HG02981 (cell line): ENCODE measurements around the gene PDP2.
"Not testable (repeated sequence)": the region's sequence is repeated elsewhere in the genome, so short reads cannot be mapped to it uniquely, and the experiment has no call there.

ENCODE experiments used
- ATAC-seq: cut with Tn5 transposase; IDR thresholded peaks from one replicate; pipeline ENCODE4 v1.9.1; 2021; ENCODE audit warnings: mild to moderate bottlenecking, moderate library complexity; ENCODE audit not compliant: unreplicated experiment

The PDP2 gene

DNA sequence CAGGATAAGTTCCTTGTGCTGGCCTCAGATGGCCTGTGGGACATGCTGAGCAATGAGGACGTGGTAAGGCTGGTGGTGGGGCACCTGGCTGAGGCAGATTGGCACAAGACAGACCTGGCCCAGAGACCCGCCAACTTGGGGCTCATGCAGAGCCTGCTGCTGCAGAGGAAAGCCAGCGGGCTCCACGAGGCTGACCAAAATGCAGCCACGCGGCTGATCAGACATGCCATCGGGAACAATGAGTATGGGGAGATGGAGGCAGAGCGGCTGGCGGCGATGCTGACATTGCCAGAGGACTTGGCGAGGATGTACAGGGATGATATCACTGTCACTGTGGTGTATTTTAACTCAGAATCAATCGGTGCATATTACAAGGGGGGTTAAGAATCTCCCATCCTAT is 5.2 kb downstream of the PDP2 start:
- no peak for ATAC-seq

GRCh38 chr16:66886321-66886720 is 6.0 kb downstream of the PDP2 start:
- ATAC-seq, result no peak

GRCh38 chr16:66886914-66887313 is 6.6 kb downstream of the PDP2 start:
- no peak for ATAC-seq

- no peak for ATAC-seq
Observed at GRCh38 chr16:66888647-66889615, 8.6 kb downstream of the PDP2 start.

GRCh38 chr16:66889622-66890021 is 9.3 kb downstream of the PDP2 start:
- ATAC-seq, result no peak

DNA sequence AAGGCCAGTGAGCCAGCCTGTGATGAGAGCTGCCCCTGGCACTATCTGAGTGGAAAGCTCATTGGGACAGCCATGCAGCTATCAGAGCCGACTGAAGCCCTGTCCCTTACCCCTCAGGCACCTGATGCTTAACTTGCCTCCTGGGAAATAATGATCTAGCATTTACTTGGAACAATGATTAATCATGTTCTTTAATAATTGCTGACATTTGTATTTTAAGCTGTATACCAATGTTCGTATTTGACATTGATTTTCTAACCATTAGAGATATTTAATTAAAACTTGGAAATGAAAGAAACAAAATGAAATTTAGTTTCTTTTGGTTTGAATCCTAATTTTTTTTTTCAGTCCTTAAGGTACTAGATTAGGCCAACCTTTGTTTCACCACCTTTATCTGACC is 10.5 kb downstream of the PDP2 start:
- ATAC-seq, result no peak

DNA sequence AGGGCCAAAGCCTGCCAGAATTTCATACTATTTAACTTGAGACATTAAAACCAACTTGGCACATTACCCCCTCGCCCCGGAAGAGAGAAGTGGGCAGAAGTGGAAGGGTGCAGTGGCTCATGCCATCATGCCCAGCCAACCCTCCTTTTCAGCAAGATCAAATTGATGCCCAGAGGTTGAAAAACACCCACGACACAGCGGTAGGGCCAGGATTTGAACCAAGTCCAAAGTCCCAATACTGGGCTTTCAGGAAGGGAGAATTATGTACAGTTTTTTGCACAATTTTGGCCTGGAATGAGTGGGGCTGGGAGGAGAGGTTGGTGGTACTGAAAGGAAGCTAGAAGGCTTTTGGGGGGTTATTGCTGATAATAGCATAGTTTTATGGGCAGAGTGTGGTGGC is 11.0 kb downstream of the PDP2 start:
- no peak for ATAC-seq

DNA sequence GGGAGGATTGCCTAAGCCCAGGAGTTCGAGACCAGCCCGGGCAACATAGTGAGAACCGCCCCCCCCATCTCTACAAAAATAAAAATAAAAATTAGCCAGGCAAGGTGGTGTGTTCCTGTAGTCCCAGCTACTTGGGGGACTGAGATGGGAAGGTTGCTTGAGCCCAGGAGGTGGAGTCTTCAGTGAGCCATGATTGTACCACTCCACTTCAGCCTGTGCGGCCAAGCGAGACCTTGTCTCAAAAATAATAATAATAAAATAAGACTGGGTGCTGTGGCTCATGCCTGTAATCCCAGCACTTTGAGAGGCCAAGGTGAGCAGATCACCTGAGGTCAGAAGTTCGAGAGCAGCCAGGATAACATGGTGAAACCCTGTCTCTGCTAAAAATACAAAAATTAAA is 11.5 kb downstream of the PDP2 start:
- no peak for ATAC-seq

DNA sequence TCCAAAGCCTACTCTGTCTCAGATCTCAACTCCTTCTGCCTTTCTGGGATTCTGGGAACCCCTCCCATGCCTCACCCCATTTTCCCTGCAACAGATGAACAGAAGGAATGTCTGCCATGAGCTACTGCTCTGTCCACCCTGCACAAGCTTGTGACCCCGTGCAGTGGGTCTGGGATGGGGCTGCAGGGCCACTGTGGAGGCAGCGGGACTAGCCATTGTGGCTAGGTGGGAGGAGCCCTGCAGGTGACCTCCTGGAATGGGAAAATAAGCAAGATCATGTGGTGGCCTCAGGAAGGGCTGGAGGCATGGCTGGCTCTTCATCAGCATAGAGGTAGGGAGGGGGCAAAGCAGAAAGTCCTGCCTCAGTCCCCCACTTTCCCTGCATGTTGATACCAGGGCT is 13.7 kb downstream of the PDP2 start:
- no peak for ATAC-seq

- ATAC-seq, result no peak
Observed at GRCh38 chr16:66894948-66895688, 14.8 kb downstream of the PDP2 start.

DNA sequence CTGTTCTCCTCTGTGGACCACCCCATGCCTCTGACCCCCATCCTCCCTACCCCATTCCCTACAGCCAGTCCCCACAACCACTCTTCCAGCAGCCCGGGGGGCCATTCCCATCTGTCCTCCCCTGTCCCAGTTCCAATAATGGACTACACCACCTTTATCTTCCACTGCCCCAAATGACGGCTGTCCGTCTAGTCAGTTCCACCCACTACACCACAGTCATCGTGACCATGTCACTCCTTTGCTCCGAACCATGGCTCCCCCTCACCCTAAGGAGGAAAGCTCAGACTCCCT is 15.3 kb downstream of the PDP2 start:
- ATAC-seq, result no peak

GRCh38 chr16:66895999-66896398 is 15.7 kb downstream of the PDP2 start:
- no peak for ATAC-seq

- ATAC-seq, result not testable (repeated sequence)
Observed at GRCh38 chr16:66896682-66897081, 16.4 kb downstream of the PDP2 start.

DNA sequence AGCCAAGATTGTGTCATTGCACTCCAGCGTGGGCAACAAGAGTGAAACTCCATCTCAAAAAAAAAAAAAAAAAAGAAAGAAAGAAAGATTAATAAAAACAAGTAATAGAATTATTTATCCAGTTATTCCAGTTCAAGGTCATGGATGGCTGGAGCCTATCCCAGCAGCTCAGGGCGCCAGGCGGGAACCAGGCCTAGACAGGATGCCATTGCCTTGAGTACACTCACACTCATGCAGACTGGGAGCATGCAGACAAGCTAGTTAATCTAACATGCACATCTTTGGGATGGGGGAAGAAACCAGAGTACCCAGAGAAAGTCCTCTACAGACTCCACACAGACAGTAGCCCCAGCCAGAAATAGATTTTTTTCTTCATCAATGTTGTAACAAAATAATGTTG is 17.9 kb downstream of the PDP2 start:
- no peak for ATAC-seq

DNA sequence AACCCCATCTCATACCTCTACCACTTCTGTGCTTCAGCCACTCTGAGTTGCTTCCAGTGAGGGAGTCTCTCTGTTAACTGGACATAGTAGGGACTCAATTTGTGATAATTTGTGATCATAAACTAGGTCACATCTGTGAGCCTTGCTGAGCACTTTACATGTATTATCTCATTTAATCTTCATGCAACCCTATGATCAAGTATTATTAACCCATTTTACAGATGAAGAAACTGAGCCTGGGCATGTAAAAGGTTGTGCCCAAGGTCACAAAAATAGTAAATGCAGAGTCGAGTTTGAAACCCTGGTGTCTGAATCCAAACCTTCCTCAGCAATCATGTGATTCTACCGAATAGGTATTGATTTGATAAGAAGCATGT is 18.6 kb downstream of the PDP2 start:
- ATAC-seq, result no peak

GRCh38 chr16:66899310-66899944 is 19.1 kb downstream of the PDP2 start:
- no peak for ATAC-seq

- no peak for ATAC-seq
Observed at GRCh38 chr16:66899945-66900710, 19.8 kb downstream of the PDP2 start.

GRCh38 chr16:66900721-66901441 is 20.6 kb downstream of the PDP2 start:
- no peak for ATAC-seq

- ATAC-seq, result no peak
Observed at GRCh38 chr16:66901626-66902025, 21.3 kb downstream of the PDP2 start.
